PFSK-1 (cell line): ENCODE data around the gene TRAPPC6A.

Experiments used
- POLR2AphosphoS5 ChIP-seq: IDR thresholded peaks from 2 replicates; pipeline ENCODE4 v1.6.1; 2012; ENCODE audit warnings: low read depth, mild to moderate bottlenecking, control low read depth, low read length, moderate library complexity
- TAF1 ChIP-seq: IDR thresholded peaks from 2 replicates; pipeline ENCODE4 v1.6.1; 2012; ENCODE audit warnings: low read length, control low read depth, borderline replicate concordance; ENCODE audit not compliant: insufficient read depth

DNA sequence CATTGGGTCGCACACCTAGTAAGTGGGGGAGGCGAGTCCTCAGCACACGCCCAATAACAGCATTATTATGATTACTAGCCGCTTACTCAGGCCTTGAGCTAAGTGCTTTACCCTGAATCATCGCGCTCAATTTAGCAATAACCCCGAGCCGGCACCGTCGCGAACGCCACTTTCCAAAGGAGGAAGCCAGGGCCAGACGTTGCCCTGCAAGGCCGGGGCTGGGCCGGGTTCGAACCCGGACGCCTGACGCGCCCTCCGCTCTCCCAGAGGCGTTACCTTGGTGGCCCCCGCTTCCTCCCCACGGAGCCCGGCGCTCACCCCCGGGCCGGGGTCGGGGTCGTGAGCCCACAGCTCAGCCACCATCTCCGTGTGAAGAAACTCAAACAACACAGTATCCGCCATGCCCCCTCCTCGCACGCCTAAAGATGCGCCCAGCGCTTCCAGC is at the start of gene TRAPPC6A:
- TF ChIP-seq POLR2AphosphoS5 (no peak), TAF1 (peak; percentile 36; the same call in 1 of the 2 replicates)
